GM19372 (cell line): ENCODE measurements around the gene STRBP.

Experiments used
- ATAC-seq: cut with Tn5 transposase; IDR thresholded peaks from one replicate; pipeline ENCODE4 v1.9.1; 2021; ENCODE audit warnings: mild to moderate bottlenecking, low read depth, moderate library complexity; ENCODE audit not compliant: unreplicated experiment

The STRBP gene

GRCh38 chr9:123149067-123149466 is 119.3 kb downstream of the STRBP start:
- no peak for ATAC-seq

- no peak for ATAC-seq
Measured at GRCh38 chr9:123138163-123138562, 130.2 kb downstream of the STRBP start.

GRCh38 chr9:123135430-123135829 is 133.0 kb downstream of the STRBP start:
- no peak for ATAC-seq

- ATAC-seq = no peak
Measured at GRCh38 chr9:123132696-123133095, 135.7 kb downstream of the STRBP start.

- ATAC-seq = no peak
Measured at GRCh38 chr9:123131993-123132392, 136.4 kb downstream of the STRBP start.

DNA sequence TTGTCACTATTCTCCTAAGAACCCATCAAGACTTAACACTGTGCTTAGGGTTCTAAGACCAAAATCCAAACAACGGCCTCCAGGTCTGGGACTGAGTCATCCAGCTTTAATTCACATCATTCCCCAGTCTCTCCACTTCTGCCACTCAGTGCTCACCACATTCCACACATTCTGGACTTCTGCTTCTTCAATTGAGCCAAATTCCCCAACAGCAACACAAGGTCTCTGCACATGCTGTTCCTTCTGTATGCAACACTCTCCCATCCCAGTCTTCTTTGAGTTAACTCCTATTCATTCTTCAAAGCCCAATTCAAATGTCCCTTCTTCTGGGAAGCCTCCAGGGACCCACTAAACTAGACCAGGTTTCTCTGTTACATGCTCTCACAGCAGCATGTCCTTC is 137.1 kb downstream of the STRBP start:
- no peak for ATAC-seq

DNA sequence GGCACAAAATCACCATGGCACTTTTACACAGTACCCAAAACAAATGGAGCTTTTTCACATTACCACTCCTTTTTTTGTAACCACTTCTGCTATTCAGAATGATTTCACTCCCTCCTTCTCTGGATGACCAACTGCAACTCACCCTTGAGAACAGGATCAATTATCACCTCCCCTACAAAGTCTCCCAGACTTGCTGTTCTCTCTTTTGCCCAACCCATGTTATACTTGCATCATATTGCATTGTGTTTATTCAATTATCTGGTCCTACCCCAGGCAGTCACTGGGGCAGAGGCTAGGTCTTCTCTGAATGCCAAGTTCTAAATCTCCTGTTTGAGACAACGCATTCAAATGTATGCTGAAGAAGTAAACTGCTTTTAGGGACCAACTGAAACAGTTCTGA is 139.0 kb downstream of the STRBP start:
- ATAC-seq = no peak

- no peak for ATAC-seq
Measured at GRCh38 chr9:123128591-123128990, 139.8 kb downstream of the STRBP start.

DNA sequence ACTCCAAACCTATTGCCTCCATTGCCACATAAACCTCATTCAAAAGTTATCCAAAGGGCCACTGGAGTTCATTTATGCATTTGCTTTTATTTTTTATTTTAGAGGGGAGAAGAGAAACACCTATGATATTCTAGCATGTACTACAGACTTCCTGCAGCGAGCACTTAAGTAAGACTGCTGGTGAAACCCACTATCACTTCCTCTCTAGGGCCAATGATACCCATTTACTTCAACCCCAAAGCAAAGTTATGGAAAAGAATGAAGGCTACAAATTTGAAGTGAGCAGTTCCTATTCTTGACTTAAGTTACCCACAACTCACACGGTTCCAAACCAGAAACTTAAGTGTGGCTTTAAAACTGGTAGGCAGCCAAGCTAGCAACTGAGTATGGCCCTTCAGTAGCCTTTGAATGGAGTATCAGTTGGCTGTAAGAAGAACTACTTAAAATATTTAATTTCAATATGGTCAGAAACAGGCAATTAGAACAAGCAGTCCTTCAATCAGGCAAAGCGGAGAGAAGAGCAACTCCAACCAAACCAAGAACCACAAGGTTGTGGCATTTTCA is 140.8 kb downstream of the STRBP start:
- ATAC-seq = no peak

- no peak for ATAC-seq
Measured at GRCh38 chr9:123121457-123121856, 146.9 kb downstream of the STRBP start.

DNA sequence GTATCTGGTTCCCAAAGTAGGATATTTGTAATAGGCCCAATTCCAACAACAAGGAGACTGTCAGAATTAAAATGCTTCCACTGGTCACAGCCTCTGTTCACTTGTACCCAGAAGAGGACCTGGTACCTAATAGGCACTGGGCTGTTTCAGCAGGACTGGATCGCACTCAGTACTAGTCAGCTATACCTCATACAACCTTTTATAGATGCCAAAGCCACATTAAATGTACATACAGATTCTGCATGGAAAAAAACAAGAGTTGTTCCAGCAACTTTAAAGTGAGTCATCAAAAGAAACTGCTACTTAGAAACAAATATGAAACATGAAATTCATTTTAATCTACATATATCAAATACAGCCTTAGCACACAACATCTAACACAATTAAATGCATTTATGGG is 147.4 kb downstream of the STRBP start:
- no peak for ATAC-seq

DNA sequence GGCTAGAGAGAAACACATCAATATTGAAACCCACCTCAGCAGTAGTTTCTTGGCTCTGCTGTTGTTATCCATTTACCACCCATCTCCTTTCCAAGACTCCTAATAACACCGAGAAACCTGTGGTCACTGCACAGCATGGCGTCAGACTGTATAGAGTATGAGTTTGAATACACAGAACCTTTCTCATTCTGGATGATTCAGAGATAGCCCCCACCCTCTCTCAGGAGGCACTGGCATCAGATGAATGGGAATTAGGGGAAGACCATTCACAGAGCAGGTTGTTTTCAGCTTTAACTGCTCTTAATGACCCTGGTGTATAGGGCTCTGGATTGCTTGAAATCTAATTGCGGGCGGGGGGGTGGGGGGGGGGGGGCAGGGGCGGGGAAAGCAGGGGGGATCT is 148.3 kb downstream of the STRBP start:
- ATAC-seq = no peak

DNA sequence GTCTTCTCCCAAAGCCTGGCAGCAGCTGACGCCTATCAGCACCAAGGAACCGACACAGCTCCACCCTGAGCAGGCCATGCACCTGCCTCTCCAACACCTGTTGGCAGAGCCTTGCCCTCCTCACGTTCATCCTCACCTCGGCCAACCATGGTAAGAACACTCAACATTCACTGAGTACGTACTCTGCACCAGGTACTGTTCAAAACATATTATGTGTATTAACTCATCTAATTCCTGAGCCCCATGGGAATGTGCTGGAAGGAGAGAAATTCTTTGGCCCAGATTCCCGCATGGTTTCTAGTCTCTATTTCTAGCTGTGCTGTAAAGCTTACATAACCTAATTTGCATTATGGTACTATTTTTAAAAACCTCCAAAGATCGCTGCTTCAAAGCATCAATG is 148.8 kb downstream of the STRBP start:
- ATAC-seq = no peak

DNA sequence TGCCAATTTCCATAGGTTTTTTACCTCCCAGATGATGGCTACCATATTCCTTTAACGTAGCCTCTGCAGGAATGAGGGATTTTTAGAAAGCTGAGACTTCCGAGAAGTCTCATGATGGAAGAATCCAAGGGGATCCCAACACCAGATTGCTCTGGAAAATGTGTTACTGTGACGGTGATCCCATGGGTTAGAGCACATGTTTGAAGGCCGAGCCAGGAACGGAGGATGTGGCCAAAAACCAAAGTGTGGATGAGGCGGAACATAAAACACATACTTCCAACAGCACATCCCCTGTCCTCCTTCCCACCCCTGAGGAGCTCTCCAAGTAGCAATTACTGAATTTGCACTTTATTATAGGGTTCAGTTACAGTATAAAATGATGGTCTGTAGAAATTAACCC is 152.3 kb downstream of the STRBP start:
- no peak for ATAC-seq

GRCh38 chr9:123115146-123115913 is 153.1 kb downstream of the STRBP start:
- ATAC-seq = no peak

DNA sequence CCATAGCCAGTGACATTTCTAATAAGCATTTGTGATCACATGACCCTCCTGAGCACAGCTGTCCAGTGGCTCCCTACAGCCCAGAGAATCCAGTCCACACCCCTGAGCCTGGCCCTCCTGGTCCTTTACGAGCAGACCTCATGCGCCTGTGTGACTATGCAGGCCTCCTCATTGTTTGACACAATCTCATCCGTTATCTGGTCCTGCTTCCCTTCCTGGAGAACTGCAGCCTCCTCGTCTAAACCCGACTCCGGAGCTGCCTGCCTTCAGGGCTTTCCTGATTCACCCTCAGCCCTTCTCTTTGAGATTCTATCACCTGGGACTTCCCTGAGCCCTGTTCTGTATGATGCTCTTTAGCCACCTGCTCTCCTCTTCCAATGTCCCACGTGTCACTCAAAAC is 155.2 kb downstream of the STRBP start:
- no peak for ATAC-seq

- ATAC-seq = no peak
Measured at GRCh38 chr9:123112015-123112975, 156.1 kb downstream of the STRBP start.

- no peak for ATAC-seq
Measured at GRCh38 chr9:123111427-123112014, 156.9 kb downstream of the STRBP start.

- no peak for ATAC-seq
Measured at GRCh38 chr9:123109540-123110279, 158.7 kb downstream of the STRBP start.

DNA sequence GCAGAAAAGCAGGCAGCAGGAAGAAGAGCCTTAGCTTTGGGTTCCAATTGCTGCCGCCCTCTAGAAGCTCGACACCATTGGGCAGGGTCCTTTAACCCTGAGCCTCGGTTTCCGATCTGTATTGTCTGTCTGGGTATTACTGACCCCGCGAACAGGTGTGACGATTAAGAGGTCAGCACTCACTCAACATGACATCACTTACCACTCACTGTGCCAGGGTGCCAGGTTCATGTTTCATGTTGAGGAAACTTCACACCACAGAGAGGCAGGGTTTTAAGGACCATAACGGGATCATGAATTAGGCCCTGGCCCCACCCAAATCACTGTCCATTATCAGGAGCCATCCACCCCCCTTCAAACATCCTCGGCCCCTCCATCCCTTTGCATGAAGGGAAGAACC is 159.4 kb downstream of the STRBP start:
- ATAC-seq = no peak
